ENCODE data around the gene FBXO36. TPM values are rescaled to one million over a fixed set of nuclear protein-coding genes. Genes with fewer than 3 reads are reported as not detected.
A peak's percentile ranks its signal among the peaks of the same experiment; 100 is the strongest.

Gene FBXO36
- total RNA-seq, 1 donor = 5.5 TPM

GRCh38 chr2:229910147-229910831 lies 12.0 kb upstream of the FBXO36 start:
- H3K4me3 ChIP-seq (ENCODE audit: low read depth, low read length) = no peak overlapping the region
- TF ChIP-seq CTCF (IDR thresholded peaks at IDR 0.05; ENCODE audit: insufficient read depth, low read length) = no peak
- DNase-seq (ENCODE audit: low read depth) = peak; percentile 6

GRCh38 chr2:229910832-229911412 lies 11.4 kb upstream of the FBXO36 start:
- no peak overlapping the region for H3K4me3 ChIP-seq (ENCODE audit: low read depth, low read length)
- TF ChIP-seq CTCF (IDR thresholded peaks at IDR 0.05; ENCODE audit: insufficient read depth, low read length) = peak; percentile 16
- peak; percentile 7 for DNase-seq (ENCODE audit: low read depth)

GRCh38 chr2:229914171-229914570 lies 8.1 kb upstream of the FBXO36 start:
- DNase-seq (ENCODE audit: low read depth) = peak; percentile 5

GRCh38 chr2:229917793-229918192 lies 4.5 kb upstream of the FBXO36 start:
- DNase-seq (ENCODE audit: low read depth) = no peak
- no peak for TF ChIP-seq CTCF (IDR thresholded peaks at IDR 0.05; ENCODE audit: insufficient read depth, low read length)
- H3K4me3 ChIP-seq (ENCODE audit: low read depth, low read length) = no peak overlapping the region

More at GRCh38 chr2:229914171-229914570, 8.1 kb upstream of the FBXO36 start:
- TF ChIP-seq CTCF (IDR thresholded peaks at IDR 0.05; ENCODE audit: insufficient read depth, low read length) = no peak
- H3K4me3 ChIP-seq (ENCODE audit: low read depth, low read length) = no peak overlapping the region

GRCh38 chr2:229920011-229920641 lies 2.2 kb upstream of the FBXO36 start:
- peak; percentile 25 for DNase-seq (ENCODE audit: low read depth)
- H3K4me3 ChIP-seq (ENCODE audit: low read depth, low read length) = peak overlapping the region; percentile 91
- TF ChIP-seq CTCF (IDR thresholded peaks at IDR 0.05; ENCODE audit: insufficient read depth, low read length) = no peak

- DNase-seq (ENCODE audit: low read depth) = peak; percentile 50
- no peak for TF ChIP-seq CTCF (IDR thresholded peaks at IDR 0.05; ENCODE audit: insufficient read depth, low read length)
- peak overlapping the region; percentile 91 for H3K4me3 ChIP-seq (ENCODE audit: low read depth, low read length)
These were observed 1.0 kb upstream of the FBXO36 start for GRCh38 chr2:229921101-229921891.

Measured in fibroblast of the aortic adventitia (primary cell).